Bone marrow (tissue), 2 donors: ENCODE measurements around the gene CEMIP.
"Not testable (repeated sequence)": the region's sequence is repeated elsewhere in the genome, so short reads cannot be mapped to it uniquely, and the experiment has no call there.

Source experiments
- DNase-seq, 2 donors: peaks; one replicate each; lab custom pipeline; 2025; lab: John Stamatoyannopoulos, UW

CEMIP gene

GRCh38 chr15:80953953-80954778 lies 175.0 kb downstream of the CEMIP start:
- DNase-seq: no peak

- peak; percentile 15 to 61 for DNase-seq
Measured at GRCh38 chr15:80955571-80956452, 176.6 kb downstream of the CEMIP start.

- DNase-seq: no peak
Measured at GRCh38 chr15:80957556-80957955, 178.4 kb downstream of the CEMIP start.

- DNase-seq: no peak
Measured at GRCh38 chr15:80957976-80958375, 178.8 kb downstream of the CEMIP start.

GRCh38 chr15:80958818-80959495 lies 179.8 kb downstream of the CEMIP start:
- no peak for DNase-seq

- DNase-seq: not testable (repeated sequence)
Measured at GRCh38 chr15:80965454-80965853, 186.3 kb downstream of the CEMIP start.

- no peak for DNase-seq
Measured at GRCh38 chr15:80966431-80967197, 187.4 kb downstream of the CEMIP start.

- no peak for DNase-seq
Measured at GRCh38 chr15:80967451-80967850, 188.3 kb downstream of the CEMIP start.

- no peak for DNase-seq
Measured at GRCh38 chr15:80967991-80968510, 188.9 kb downstream of the CEMIP start.

GRCh38 chr15:80969316-80969715 lies 190.1 kb downstream of the CEMIP start:
- DNase-seq: no peak

- DNase-seq: peak; percentile 13 to 45
Measured at GRCh38 chr15:80970018-80970657, 191.0 kb downstream of the CEMIP start.

GRCh38 chr15:80970658-80971057 lies 191.5 kb downstream of the CEMIP start:
- no peak for DNase-seq

GRCh38 chr15:80971143-80971542 lies 192.0 kb downstream of the CEMIP start:
- DNase-seq: no peak

GRCh38 chr15:80972276-80972675 lies 193.1 kb downstream of the CEMIP start:
- DNase-seq: no peak

GRCh38 chr15:80974914-80975313 lies 195.7 kb downstream of the CEMIP start:
- DNase-seq: no peak

GRCh38 chr15:80976851-80977250 lies 197.7 kb downstream of the CEMIP start:
- no peak for DNase-seq

GRCh38 chr15:80977627-80978036 lies 198.5 kb downstream of the CEMIP start:
- DNase-seq: peak in 1 of 2 donors; percentile 20

GRCh38 chr15:80978685-80979329 lies 199.6 kb downstream of the CEMIP start:
- DNase-seq: no peak

GRCh38 chr15:80979538-80980200 lies 200.5 kb downstream of the CEMIP start:
- no peak for DNase-seq

GRCh38 chr15:80982205-80982604 lies 203.0 kb downstream of the CEMIP start:
- no peak for DNase-seq
